OCI-LY7 (cell line): Measurements from ENCODE around the gene CADM2. TPM values are rescaled to one million over a fixed set of nuclear protein-coding genes. Genes with fewer than 3 reads are reported as not detected.

ENCODE experiments used
- BruUV-seq: library from RNA; stranded (reverse); fragments of 400-500 nt; replicated peaks from 2 replicates; lab custom pipeline; 2021; lab: Mats Ljungman, UMichigan
- CTCF ChIA-PET: fragments of 300-600 bp; sonication (Branson Sonifier 250); formaldehyde crosslinking; loops from one replicate; lab custom pipeline; 2022; ENCODE audit warnings: antibody characterized with exemption; ENCODE audit not compliant: unreplicated experiment; lab: Charles Lee
- POLR2A ChIA-PET: fragments of 300-600 bp; sonication (Branson Sonifier 250); formaldehyde crosslinking; loops from one replicate; lab custom pipeline; 2022; ENCODE audit warnings: antibody characterized with exemption; lab: Charles Lee
- DNase-seq: peaks from one replicate; pipeline ENCODE4 v3.0.0-alpha.2; 2015; ENCODE audit warnings: low spot score
- H2AFZ ChIP-seq: fragments of 200-600 bp; sonication (generic), shearing (Covaris generic); 2 replicates; pipeline ENCODE4 v1.6.1; 2014; ENCODE audit warnings: mild to moderate bottlenecking, antibody characterized with exemption, low read length, moderate library complexity
- H3K27ac ChIP-seq: fragments of 200-600 bp; sonication (generic); 2 replicates; pipeline ENCODE4 v1.5.1; 2014; ENCODE audit warnings: mixed run types, low read depth, mild to moderate bottlenecking, moderate library complexity, low read length, inconsistent platforms; ENCODE audit not compliant: poor library complexity, severe bottlenecking
- H3K36me3 ChIP-seq: fragments of 200-600 bp; sonication (generic); 2 replicates; pipeline ENCODE4 v1.6.1; 2014; ENCODE audit warnings: mild to moderate bottlenecking, antibody characterized with exemption, low read length, moderate library complexity, mixed read lengths; ENCODE audit not compliant: insufficient read depth
- H3K4me1 ChIP-seq: fragments of 200-600 bp; sonication (generic); 2 replicates; pipeline ENCODE4 v1.5.1; 2014; ENCODE audit warnings: mild to moderate bottlenecking, low read length; ENCODE audit not compliant: insufficient read depth, poor library complexity, severe bottlenecking
- H3K4me2 ChIP-seq: fragments of 200-600 bp; sonication (generic); 2 replicates; pipeline ENCODE4 v1.6.1; 2014; ENCODE audit warnings: mild to moderate bottlenecking, low read length
- H3K4me3 ChIP-seq: fragments of 200-600 bp; sonication (generic); 2 replicates; pipeline ENCODE4 v1.5.1; 2014; ENCODE audit warnings: mild to moderate bottlenecking, low read depth, low read length; ENCODE audit not compliant: poor library complexity, severe bottlenecking
- H3K79me2 ChIP-seq: fragments of 200-600 bp; sonication (generic); 2 replicates; pipeline ENCODE4 v1.6.1; 2016; ENCODE audit warnings: low read depth, mild to moderate bottlenecking, low read length, moderate library complexity, mixed read lengths; ENCODE audit not compliant: insufficient read depth
- H3K9me2 ChIP-seq: fragments of 200-600 bp; sonication (generic); 2 replicates; pipeline ENCODE4 v1.6.1; 2016; ENCODE audit warnings: mild to moderate bottlenecking, low read length, mixed read lengths; ENCODE audit not compliant: insufficient read depth
- H3K9me3 ChIP-seq: fragments of 200-600 bp; sonication (generic); 2 replicates; pipeline ENCODE4 v1.6.1; 2014; ENCODE audit warnings: mild to moderate bottlenecking, mixed run types, low read length, mixed read lengths
- H4K20me1 ChIP-seq: fragments of 200-600 bp; sonication (generic); 2 replicates; pipeline ENCODE4 v1.6.1; 2014; ENCODE audit warnings: mild to moderate bottlenecking, antibody characterized with exemption, low read length, moderate library complexity, mixed read lengths; ENCODE audit not compliant: insufficient read depth
- CTCF ChIP-seq: fragments of 200-600 bp; sonication (generic); conservative IDR thresholded peaks from 2 replicates; pipeline ENCODE4 v1.5.1; 2014; ENCODE audit warnings: mild to moderate bottlenecking, antibody characterized with exemption, low read length, moderate library complexity, mixed read lengths
- EZH2phosphoT487 ChIP-seq: fragments of 200-600 bp; sonication (generic); IDR thresholded peaks from 2 replicates; pipeline ENCODE4 v1.6.1; 2018; ENCODE audit warnings: low read depth, borderline replicate concordance, mild to moderate bottlenecking, mixed run types, antibody characterized with exemption, low read length, moderate library complexity, mixed read lengths
- intact Hi-C: fragments of 100-400 bp; cut with micrococcal nuclease; formaldehyde crosslinking; loops from one replicate; pipeline ENCODE4 v1.10.0; 2022; ENCODE audit not compliant: unreplicated experiment
- total RNA-seq, 2 experiments: library from RNA; depleted of rRNA in 1 of 2; stranded (reverse); fragments of >200 nt in 1 of 2; shearing (Covaris generic) in 1 of 2; gene quantifications; 2 replicates each; pipeline ENCODE4 v1.2.3, GENCODE V29; 2014 to 2022

CADM2 gene
- total RNA-seq, 2 experiments from 2014 or later = not detected

GRCh38 chr3:85591451-85591850 is 632.7 kb downstream of the CADM2 start:
- H3K36me3 ChIP-seq = no peaks in the 10 kb centered on the region
- no peaks in the 10 kb centered on the region for H3K79me2 ChIP-seq
- H3K4me1 ChIP-seq = no peaks in the 10 kb centered on the region
- no peaks in the 10 kb centered on the region for H4K20me1 ChIP-seq
- H3K9me3 ChIP-seq = no peaks in the 10 kb centered on the region
- H3K27ac ChIP-seq = no peak overlapping the region
- no peak for TF ChIP-seq CTCF
- no peak for TF ChIP-seq EZH2phosphoT487
- ChIA-PET POLR2A (no interaction called here), CTCF (no interaction called here)
- intact Hi-C loops = no loop called here
- H3K4me2 ChIP-seq = no peak overlapping the region
- no peaks in the 10 kb centered on the region for H3K9me2 ChIP-seq
- BruUV-seq = no TSS peak
- DNase-seq = no peak
- no peak overlapping the region for H3K4me3 ChIP-seq
- H2AFZ ChIP-seq = no peak overlapping the region

GRCh38 chr3:85592256-85592655 is 633.5 kb downstream of the CADM2 start:
- intact Hi-C loops = no loop called here

GRCh38 chr3:85594676-85595075 is 635.9 kb downstream of the CADM2 start:
- H3K79me2 ChIP-seq = no peaks in the 10 kb centered on the region
- H3K36me3 ChIP-seq = no peaks in the 10 kb centered on the region
- ChIA-PET POLR2A (no interaction called here), CTCF (no interaction called here)
- no peak for DNase-seq
- H3K9me3 ChIP-seq = no peaks in the 10 kb centered on the region
- no peak overlapping the region for H3K4me2 ChIP-seq
- intact Hi-C loops = no loop called here
- TF ChIP-seq CTCF (no peak), EZH2phosphoT487 (no peak)
- no TSS peak for BruUV-seq
- H2AFZ ChIP-seq = no peak overlapping the region
- no peak overlapping the region for H3K27ac ChIP-seq
- no peaks in the 10 kb centered on the region for H3K9me2 ChIP-seq
- H4K20me1 ChIP-seq = no peaks in the 10 kb centered on the region
- no peak overlapping the region for H3K4me3 ChIP-seq
- H3K4me1 ChIP-seq = no peaks in the 10 kb centered on the region

More at GRCh38 chr3:85592256-85592655, 633.5 kb downstream of the CADM2 start:
- Histone ChIP-seq H3K4me3 (no peak overlapping the region), H3K4me1 (no peaks in the 10 kb centered on the region), H3K9me2 (no peaks in the 10 kb centered on the region), H2AFZ (no peak overlapping the region), H4K20me1 (no peaks in the 10 kb centered on the region), H3K4me2 (no peak overlapping the region), H3K36me3 (no peaks in the 10 kb centered on the region), H3K79me2 (no peaks in the 10 kb centered on the region), H3K9me3 (no peaks in the 10 kb centered on the region), H3K27ac (no peak overlapping the region)
- TF ChIP-seq CTCF (no peak), EZH2phosphoT487 (no peak)
- BruUV-seq = no TSS peak
- ChIA-PET CTCF (no interaction called here), POLR2A (no interaction called here)
- no peak for DNase-seq
